HG02884 (cell line): ENCODE measurements around the gene RASSF1.

Experiments
- ATAC-seq: cut with Tn5 transposase; IDR thresholded peaks from one replicate; pipeline ENCODE4 v1.9.1; 2021; ENCODE audit warnings: mild to moderate bottlenecking, moderate library complexity; ENCODE audit not compliant: unreplicated experiment

The RASSF1 gene, protein sequence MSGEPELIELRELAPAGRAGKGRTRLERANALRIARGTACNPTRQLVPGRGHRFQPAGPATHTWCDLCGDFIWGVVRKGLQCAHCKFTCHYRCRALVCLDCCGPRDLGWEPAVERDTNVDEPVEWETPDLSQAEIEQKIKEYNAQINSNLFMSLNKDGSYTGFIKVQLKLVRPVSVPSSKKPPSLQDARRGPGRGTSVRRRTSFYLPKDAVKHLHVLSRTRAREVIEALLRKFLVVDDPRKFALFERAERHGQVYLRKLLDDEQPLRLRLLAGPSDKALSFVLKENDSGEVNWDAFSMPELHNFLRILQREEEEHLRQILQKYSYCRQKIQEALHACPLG

DNA sequence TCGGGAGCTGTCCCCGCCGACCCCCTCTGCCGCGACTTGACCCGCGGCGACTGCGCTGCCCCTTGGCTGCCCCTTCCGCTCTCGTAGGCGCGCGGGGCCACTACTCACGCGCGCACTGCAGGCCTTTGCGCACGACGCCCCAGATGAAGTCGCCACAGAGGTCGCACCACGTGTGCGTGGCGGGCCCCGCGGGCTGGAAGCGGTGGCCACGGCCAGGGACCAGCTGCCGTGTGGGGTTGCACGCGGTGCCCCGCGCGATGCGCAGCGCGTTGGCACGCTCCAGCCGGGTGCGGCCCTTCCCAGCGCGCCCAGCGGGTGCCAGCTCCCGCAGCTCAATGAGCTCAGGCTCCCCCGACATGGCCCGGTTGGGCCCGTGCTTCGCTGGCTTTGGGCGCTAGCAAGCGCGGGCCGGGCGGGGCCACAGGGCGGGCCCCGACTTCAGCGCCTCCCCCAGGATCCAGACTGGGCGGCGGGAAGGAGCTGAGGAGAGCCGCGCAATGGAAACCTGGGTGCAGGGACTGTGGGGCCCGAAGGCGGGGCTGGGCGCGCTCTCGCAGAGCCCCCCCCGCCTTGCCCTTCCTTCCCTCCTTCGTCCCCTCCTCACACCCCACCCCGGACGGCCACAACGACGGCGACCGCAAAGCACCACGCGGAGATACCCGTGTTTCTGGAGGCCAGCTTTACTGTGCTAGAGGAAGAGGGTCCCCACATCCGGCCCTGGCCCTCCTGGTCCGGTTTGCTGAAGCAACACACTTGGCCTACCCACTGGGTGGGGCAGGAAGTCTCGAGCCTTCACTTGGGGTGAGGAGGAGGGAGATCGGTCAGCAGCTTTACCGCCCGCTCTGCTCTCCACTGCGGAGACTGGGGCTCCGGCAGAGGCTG lies at the start of gene RASSF1:
Gene RASSF1 (minus strand): TSS at position 389 of the 882 bp plus-strand sequence. CDS start 31 bp downstream, at position 358.
- no peak for ATAC-seq

DNA sequence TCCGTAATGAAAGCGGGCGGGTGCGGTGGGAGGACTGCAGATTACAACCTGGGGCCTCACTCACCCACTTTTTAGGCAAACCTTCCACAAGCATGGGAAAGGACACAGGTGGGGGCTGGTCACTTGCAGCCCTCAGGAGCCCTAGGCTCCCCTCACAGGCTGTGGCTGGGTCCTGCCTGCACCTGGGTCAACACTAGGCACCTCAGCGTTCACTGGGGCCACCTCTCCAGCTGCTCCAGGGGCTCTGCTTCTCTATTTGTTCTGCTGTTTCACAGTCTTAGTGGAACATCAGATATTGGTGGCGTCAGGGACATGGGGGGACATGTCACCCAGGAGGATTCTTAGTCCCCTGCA lies 48.8 kb upstream of the RASSF1 start:
- ATAC-seq, result no peak

DNA sequence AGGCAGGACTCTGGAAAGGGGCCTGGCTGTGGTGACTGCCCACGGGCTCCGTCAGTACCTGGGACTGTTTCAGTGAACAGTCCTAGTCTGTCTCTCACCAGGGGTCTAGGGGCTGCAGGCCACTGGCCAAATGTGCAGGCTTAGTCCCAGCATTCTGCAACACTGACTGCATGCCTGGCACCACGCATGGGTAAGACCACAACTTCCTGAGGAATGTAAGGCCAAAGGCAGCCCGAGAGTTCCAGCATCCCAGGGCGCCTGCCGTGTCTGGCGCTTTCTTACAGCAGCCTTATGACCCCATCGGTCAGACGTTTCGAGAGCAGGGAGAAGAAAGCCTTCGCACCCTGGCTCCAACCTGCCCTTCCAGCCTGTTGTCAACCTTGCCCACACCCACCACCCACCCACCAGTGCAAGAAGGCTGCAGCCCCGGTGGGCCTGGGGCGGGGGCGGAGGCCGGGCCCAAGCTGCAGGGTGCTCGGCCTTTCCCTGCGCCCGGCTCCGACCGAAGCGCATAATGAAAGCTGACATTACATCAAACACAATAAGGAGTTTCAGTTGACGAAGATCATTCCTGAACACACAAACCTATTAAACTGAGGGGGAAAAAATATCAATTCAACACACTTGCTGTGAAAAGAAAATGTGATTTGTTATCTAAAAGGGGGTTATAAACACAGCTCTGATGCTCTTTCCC lies 48.2 kb upstream of the RASSF1 start:
- ATAC-seq, result no peak

DNA sequence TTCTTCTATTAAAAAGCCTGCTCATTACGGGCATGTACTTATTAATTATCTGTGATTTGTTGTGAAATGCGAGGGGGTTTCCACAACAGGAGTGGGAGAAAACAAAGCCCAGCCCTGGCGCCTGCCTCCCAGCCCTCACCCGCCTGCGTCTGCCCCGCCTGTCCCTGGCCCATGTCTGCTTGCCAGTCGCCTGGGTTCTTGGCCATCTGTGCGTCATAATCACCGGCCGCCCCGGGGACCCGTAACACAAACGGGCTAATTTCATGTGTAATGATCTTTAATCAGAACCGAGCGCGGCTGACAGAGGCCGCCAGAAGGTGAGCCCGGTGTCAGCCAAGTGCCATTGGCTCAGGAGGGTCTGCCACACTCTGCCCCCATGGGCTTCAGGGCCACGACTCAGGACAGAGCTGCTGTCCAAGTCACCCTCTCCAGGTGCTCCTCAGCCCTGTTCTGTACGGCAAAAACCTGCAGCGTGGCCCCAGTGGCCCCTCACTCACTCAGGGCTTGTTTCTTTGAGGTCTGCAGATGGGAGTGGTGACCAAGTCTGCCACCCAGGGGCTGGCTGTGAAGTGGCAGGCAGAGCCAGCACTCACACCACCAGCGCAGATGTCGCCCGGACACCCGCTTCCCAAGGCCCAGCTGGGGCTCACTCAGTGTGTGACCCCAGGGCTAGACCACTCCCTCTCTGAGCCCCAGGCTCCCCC lies 47.5 kb upstream of the RASSF1 start:
- no peak for ATAC-seq

DNA sequence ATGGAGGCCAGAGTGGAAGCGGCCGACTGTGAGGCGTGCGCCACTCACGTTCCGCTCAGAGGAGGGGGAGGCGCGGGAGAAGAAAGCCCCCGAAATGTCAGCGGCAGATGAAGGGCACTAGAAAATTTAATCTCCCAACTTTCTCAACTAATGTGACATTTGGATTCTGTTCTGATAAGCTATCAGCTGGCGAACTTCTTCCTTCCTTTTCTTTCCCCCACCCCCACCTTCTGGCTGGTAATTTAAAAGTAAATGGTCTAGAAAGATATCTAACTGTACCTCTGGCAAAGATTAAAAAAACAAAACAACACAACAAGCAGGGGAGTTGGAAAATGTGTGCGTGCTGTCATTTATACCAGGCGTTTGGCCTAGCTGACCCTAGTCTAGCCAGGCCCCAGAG lies 45.1 kb upstream of the RASSF1 start:
- ATAC-seq, result no peak

DNA sequence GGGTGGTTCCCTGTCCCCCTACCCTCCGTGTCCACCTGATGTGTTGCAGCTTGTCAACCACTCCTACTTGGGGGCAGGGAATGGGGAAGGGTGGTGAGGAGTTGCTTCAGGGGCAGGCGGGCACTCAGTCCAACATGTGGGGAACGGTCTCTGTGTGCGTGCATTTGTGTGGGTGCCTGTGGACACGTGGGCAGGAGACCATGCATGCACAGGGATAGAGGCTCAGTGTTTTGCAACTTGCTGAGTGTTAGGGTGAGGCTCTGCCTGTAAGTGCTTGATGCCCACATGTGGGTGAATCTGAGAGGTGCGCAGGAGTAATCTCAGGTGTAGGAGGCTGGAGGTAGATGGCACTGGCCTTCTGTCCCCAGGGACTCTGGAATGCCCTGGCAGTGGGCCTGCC lies 43.1 kb upstream of the RASSF1 start:
- ATAC-seq, result no peak

DNA sequence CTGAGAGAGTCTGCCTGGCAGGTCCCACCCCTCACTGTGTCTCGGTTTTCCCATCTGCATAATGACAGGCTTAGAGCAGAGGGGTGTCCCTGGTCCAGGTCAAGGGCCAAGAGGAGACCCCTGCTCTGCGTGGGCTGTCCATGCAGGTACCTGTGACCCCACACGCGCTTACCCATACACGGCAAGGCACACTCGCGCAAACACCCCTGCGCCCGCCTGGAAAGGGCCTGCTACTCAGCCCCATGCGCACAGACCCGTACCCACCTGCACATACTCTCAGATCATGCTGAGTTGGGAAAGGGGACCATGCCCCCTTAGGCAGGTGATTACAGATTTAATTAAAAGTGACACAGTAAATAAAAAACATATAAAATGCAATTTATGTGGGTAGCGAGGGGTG lies 42.1 kb upstream of the RASSF1 start:
- no peak for ATAC-seq

DNA sequence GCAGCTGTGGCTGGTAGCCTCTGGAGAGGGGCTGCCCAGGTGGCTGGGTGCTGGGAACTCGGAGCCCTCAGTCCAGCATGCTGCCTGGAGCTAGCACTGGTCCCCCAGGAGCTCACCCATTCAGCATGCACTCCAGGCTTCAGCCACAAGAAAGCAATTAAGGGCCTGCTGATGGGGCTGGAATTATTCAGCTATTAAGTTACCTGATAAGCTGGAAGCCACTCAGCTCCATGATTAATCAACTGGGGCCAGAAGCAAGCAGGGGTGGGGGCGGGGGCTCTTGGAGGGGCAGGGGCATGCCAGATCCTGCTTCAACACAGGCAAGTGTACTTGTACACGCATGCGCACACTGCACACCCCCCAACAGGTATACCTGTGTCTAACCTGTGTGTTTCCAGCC lies 40.7 kb upstream of the RASSF1 start:
- ATAC-seq, result no peak

DNA sequence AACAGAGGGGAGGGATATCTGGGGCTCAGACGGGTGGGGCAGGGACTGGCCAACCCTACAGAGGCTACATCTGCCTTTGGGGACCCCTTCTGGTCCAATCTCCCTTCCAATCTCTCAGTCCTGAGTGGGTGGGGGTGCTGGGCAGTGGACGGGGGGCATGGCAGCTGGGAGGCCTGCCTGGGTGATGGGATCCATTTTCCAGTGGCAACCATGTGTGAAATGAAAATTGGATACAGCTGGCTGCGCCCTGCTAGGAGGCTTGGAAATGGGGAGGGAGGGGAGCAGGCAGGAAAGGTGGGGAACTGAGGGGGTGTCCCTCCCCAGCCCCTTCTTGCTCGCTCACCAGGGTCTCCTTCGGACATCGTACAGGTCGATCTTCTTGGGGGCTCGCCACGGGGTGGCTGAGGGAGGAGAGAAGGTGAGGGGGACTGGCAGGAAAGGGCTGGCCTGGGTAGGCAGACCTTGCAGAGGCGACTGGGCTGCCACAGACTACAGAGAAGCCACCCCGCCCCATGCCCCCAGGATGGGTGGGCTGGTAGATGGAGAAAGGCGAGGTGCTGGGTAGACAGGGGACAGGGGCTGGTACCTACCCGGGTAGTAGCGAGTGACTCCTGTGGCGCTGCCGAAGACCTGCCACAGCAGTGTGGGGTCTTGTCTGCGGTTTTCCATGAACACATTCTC lies 39.9 kb upstream of the RASSF1 start:
- ATAC-seq, result no peak

DNA sequence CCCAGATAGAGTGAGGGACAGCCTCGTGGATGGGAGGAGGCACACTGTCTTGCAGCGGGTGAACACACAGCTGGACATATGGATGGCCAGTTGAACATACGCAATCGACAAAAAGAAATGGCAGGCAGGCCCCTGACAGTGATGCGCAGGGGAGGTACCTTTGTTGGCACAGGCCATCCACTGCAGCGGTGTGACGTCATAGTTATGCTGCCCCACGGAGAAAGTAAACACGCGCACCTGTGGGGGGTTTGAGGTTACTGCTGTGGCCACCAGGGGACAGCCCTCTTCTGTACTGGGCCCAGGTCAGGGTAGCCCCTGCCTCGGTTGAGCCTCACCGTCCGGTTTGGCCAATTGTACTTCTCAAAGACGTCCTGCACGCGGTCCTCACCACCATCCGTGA lies 38.1 kb upstream of the RASSF1 start:
- no peak for ATAC-seq

DNA sequence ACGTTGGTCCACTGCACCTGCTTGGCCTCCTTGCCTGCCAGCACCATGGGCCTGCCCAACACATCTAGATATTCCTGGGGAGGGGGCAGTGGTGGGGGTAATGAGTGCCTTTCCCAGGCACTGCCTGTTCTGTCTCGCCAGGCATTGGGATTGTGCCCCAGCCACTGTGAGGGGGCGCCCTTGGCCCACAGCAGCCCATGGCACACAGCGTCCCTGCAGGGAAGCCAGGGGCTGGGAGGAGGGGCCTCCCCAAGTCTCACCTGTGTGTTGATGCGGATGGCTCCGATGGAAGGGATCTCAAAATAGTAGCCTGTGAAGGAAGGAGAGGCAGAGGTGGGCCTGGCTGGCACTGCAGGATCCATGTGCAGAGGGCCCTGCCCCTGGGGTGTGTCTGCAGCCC lies 37.4 kb upstream of the RASSF1 start:
- no peak for ATAC-seq

DNA sequence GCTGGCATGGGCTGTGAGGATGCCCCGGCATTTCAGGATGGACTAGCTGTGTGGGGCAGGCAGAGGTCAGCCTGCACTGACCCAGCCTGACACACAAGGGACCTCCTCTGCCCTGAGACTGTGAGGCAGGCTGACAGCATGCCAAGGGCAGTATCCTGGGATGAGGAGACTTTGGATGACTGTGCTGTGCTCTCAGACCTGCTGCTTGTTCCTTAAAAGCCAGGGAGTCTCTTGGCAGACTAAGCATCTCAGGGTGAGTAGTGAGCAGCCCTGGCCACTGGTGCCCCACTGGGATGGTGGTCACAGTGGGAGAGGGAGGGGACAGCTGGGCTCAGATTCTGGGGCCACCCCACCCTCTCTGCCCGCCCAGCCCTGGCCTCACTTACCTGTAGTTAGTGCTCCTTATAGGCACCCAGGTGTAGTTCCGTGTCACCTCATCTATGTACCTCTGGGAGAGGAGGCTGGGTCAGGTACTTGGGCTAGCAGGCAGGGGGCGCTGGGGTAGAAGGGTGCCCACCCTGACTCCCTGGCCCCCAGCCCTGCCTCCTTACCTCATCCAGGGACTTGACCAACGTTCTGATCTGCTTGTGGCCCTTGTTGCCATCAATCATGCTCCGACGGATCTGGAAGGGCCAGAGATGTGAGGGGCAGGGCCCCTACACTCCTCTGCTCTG lies 34.8 kb upstream of the RASSF1 start:
- ATAC-seq, result no peak

DNA sequence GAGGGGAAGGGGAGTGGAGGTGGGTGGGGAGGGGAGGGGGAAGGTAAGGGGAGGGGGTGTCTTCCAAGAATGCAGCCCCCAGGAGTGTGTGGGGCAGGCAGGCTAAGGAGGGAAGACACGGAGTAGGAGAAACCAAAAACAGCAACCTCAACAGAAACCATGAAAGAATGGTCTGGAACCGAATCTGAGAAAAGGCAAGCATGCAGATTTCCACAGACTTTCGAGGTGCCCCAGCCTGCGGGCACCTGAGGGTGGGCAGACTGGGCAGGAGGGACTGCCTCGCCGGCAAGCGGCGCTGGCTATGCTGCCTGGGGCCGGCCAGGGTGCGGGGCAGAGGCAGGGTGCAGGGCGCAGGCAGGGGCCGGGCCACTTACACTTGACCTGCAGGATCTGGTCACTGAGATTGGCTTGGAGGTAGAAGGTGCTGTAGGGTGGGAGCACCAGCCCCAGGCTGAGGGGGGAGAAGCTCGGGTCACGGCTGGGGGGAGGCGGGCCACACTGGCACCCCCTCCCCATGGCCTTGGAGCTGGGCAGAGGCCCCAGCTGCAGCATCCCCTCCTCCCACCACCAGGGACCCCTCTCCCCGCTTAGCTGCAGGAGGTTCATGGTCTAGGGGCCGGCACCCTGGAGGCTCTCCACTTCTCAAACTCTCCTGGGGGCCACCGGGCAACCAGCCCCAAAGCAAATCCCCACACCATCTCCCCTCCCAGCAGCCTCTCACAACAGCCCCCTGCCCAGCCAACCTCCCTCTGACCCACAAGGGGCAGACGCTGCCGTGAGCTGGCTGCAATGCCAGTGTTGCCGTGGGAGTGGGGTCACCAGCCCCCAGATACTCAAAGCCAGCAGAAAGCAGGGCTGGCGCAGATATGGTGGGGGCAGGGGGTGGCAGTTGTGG lies 34.0 kb upstream of the RASSF1 start:
- ATAC-seq, result no peak

DNA sequence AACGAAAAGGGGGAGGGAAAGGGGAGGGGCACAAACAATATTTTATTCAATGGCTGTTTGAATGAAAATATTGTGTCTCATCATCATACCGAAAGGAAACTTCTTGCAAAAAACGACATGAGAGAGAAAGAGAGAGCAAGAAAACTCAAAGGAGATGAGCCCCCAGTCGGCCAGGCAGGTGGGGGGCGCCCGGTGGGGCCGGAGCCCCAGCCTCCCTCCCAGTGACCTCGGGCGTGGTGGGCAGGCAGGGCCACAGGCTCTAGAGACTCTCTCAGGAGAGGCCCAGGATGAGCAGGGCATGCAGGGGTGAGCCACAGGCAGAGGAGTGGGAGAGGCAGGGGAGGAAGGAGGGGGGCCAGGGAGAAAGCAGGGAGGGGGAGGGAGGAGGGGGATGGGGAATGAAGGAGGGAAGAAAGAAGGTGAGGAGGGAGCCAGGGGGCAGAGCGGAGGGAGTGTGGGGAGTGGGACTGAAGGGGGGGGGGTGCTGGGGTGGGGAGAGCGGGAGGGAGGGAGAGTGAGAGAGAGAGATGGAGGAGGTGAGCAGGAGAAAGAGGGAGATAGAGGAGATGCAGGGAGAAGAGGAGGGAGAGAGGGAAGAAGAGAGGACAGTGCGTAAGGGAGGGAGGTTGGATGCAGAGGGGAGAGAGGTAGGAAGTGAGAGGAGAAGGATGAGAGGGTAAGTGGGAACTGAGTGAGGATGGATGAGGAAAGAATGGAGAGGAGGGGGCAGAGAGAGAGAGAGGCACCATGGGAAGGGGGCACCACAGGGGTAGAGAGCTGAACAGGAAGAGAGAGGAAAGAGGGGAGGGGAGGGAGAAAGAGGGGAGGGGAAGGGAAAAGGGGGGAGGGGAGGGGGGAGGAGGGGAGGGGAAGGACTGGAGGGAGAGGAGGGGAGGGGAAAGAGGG lies 32.8 kb upstream of the RASSF1 start:
- no peak for ATAC-seq

DNA sequence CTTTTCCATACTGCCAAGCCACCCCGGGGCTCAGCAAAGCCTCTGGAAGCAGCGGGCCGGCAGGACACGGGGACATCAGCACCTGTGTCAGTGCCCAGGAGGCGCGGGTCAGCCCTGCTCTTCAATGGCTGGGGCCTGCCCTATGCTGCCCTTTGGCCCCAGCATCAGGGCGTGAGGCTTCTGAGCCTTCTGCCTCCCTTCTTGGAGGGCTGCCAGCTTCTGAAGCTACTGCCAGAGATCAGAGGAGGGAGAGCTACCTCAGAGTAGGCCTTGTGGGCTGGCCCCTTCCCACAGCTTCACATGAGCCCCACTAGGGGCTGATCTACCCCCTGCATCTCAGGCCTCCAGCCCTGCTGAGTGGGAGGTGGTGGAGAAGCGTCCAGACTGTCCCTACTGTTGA lies 31.7 kb upstream of the RASSF1 start:
- no peak for ATAC-seq

DNA sequence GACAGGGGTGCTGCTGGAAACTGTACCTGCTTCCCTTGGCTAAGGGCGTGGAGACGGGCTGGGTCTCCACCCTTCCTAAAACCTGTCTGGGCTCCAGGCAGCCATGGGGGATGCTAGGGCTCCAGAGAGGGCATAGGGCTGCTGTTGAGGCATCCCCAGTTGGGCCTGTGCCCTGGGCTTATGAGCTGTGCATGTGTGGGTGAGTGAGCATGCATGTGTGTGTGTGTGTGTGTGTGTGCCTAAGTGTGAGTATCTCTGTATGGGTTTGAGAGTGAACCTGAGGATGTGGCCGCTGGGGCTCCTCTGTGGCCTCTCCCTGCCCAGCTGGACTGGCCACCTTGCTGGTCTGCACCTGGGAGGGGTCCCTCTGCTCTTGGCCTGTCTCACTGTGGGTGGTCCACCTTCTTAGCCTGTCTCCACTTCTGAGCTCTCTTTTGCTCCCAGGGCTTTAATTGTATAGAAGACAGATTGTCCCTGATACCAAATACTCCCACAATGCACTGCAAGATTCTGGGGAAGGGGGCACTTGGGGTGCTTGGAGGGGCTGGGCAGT lies 30.6 kb upstream of the RASSF1 start:
- ATAC-seq, result no peak

DNA sequence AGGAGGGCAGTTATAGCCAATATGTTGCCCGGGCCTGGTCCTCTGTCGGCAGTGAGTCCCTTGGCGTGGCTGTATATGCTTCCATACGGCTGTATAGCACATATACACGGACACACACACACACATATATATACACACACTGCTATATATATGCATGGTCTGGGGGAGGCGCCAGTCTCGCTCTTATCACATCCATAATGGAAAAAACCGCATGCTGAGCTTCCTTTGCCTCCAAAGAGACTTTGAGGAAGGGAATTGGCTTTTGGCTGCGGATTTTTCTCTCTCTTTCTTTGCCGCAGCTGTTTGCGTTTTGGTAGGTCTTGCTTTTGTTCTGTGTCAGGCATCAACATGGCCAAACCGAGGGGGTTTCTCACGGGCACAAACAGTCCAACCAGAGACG lies 30.0 kb upstream of the RASSF1 start:
- ATAC-seq, result no peak
